ENCODE data around the gene SEC14L6.

DNA sequence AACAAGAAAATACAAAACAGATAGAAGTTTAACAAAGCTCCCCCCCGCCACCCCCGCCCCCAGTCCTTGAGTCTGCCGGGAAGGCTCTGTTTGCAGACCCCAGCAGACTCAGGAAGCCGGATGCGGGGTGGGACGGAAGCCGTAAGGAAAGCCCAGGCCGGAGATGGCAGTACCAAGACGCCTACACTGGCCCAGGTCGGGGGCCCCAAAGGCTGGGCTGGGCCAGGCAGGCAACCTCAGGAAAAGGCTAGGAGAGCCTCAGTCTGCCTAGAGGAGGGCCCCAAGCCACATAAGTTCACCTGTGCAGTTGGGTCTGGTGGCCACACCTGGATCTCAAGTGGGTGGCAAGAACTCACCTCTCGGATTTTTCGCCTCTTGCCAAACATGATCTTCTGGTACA is 31.9 kb upstream of the SEC14L6 start:
- TF ChIP-seq, protein P1, sequence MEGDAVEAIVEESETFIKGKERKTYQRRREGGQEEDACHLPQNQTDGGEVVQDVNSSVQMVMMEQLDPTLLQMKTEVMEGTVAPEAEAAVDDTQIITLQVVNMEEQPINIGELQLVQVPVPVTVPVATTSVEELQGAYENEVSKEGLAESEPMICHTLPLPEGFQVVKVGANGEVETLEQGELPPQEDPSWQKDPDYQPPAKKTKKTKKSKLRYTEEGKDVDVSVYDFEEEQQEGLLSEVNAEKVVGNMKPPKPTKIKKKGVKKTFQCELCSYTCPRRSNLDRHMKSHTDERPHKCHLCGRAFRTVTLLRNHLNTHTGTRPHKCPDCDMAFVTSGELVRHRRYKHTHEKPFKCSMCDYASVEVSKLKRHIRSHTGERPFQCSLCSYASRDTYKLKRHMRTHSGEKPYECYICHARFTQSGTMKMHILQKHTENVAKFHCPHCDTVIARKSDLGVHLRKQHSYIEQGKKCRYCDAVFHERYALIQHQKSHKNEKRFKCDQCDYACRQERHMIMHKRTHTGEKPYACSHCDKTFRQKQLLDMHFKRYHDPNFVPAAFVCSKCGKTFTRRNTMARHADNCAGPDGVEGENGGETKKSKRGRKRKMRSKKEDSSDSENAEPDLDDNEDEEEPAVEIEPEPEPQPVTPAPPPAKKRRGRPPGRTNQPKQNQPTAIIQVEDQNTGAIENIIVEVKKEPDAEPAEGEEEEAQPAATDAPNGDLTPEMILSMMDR (IDR thresholded peaks at IDR 0.05), result no peak
- no peak for TF ChIP-seq POLR2A (IDR thresholded peaks at IDR 0.05)

Data from lower leg skin (tissue), 3 donors.